C1 segment of cervical spinal cord (tissue), 14 donors: ENCODE measurements around the gene CNST.
A peak's percentile ranks its signal among the peaks of the same experiment; 100 is the strongest.

ENCODE experiments used
- DNase-seq, 14 donors: peaks; one replicate each; lab custom pipeline; 2025; lab: John Stamatoyannopoulos, UW

Gene CNST

GRCh38 chr1:246566128-246566812, at the start of gene CNST, which contains the start of gene TFB2M:
CNST (plus strand) TSS chr1:246566456; CDS start chr1:246591563, 25,107 bp downstream.
TFB2M (minus strand) TSS chr1:246566261; CDS start chr1:246566138, 123 bp downstream.
- peak; percentile 66 to 98 (median 96) for DNase-seq

- no peak for DNase-seq
These were observed 48.9 kb upstream of the CNST start for GRCh38 chr1:246517391-246517790.

GRCh38 chr1:246518456-246519205, 47.6 kb upstream of the CNST start:
- DNase-seq, result no peak

GRCh38 chr1:246519514-246519913, 46.7 kb upstream of the CNST start:
- DNase-seq, result no peak

GRCh38 chr1:246526380-246526779, 39.9 kb upstream of the CNST start:
- no peak for DNase-seq

GRCh38 chr1:246526915-246527314, 39.3 kb upstream of the CNST start:
- DNase-seq, result no peak

GRCh38 chr1:246527402-246528088, 38.7 kb upstream of the CNST start:
- no peak for DNase-seq

GRCh38 chr1:246528933-246529731, 37.1 kb upstream of the CNST start:
- DNase-seq, result no peak

- DNase-seq, result no peak
These were observed 35.8 kb upstream of the CNST start for GRCh38 chr1:246530482-246530881.

GRCh38 chr1:246532519-246532918, 33.7 kb upstream of the CNST start:
- no peak for DNase-seq

- no peak for DNase-seq
These were observed 32.8 kb upstream of the CNST start for GRCh38 chr1:246533371-246533905.

- no peak for DNase-seq
These were observed 32.1 kb upstream of the CNST start for GRCh38 chr1:246534114-246534513.

GRCh38 chr1:246537441-246537840, 28.8 kb upstream of the CNST start:
- DNase-seq, result no peak

GRCh38 chr1:246537887-246538286, 28.4 kb upstream of the CNST start:
- DNase-seq, result no peak

GRCh38 chr1:246540738-246541491, 25.3 kb upstream of the CNST start:
- DNase-seq, result no peak

GRCh38 chr1:246544001-246544400, 22.3 kb upstream of the CNST start:
- DNase-seq, result no peak

GRCh38 chr1:246549665-246550064, 16.6 kb upstream of the CNST start:
- no peak for DNase-seq

- no peak for DNase-seq
These were observed 15.9 kb upstream of the CNST start for GRCh38 chr1:246550402-246550801.

- DNase-seq, result no peak
These were observed 14.1 kb upstream of the CNST start for GRCh38 chr1:246552110-246552509.

- DNase-seq, result peak in 1 of 14 donors; percentile 45
These were observed 12.1 kb upstream of the CNST start for GRCh38 chr1:246554201-246554600.

- no peak for DNase-seq
These were observed 8.2 kb upstream of the CNST start for GRCh38 chr1:246558041-246558440.
